GM12878 (cell line): ENCODE results near the gene SEBOX.

Experiments used
- ATF3 ChIP-seq: IDR thresholded peaks from 2 replicates; pipeline ENCODE4 v1.6.1; 2011; ENCODE audit warnings: low read depth, mild to moderate bottlenecking, low read length, moderate library complexity, borderline replicate concordance; ENCODE audit errors: extremely low read depth
- CHD2 ChIP-seq: IDR thresholded peaks from 2 replicates; pipeline ENCODE4 v1.6.1; 2011; ENCODE audit warnings: low read depth, low read length, improper control_type of control experiment, borderline replicate concordance
- CTCF ChIP-seq, 3 experiments: IDR thresholded peaks in 2 of 3; conservative IDR thresholded peaks in 1 of 3; 2 replicates each; pipeline ENCODE4 v1.5.1; 2011; ENCODE audit warnings: low read depth in 3 of 3, low read length in 3 of 3, mild to moderate bottlenecking in 3 of 3, control low read depth in 2 of 3, moderate library complexity in 2 of 3, inconsistent platforms in 1 of 3, mixed read lengths in 1 of 3; ENCODE audit not compliant: control insufficient read depth in 2 of 3, insufficient read depth in 1 of 3; ENCODE audit errors: extremely low read depth in 1 of 3
- EP300 ChIP-seq, 2 experiments: fragments of 150-350 bp in 1 of 2; IDR thresholded peaks; 2 replicates each; pipeline ENCODE4 v1.6.1; 2011 to 2012; ENCODE audit warnings: low read depth in 2 of 2, low read length in 2 of 2, borderline replicate concordance in 1 of 2, improper control_type of control experiment in 1 of 2, inconsistent platforms in 1 of 2; ENCODE audit not compliant: control insufficient read depth in 1 of 2
- EZH2 ChIP-seq: IDR thresholded peaks from 2 replicates; pipeline ENCODE4 v1.6.1; 2012; ENCODE audit warnings: low read depth, mild to moderate bottlenecking, control low read depth, inconsistent platforms, low read length, borderline replicate concordance; ENCODE audit not compliant: control insufficient read depth
- HCFC1 ChIP-seq: fragments of 150-350 bp; IDR thresholded peaks from 2 replicates; pipeline ENCODE4 v1.6.1; 2014; ENCODE audit warnings: low read length
- MAX ChIP-seq: IDR thresholded peaks from 2 replicates; pipeline ENCODE4 v1.6.1; 2012; ENCODE audit warnings: low read depth, low read length, improper control_type of control experiment
- MYC ChIP-seq: IDR thresholded peaks from 2 replicates; pipeline ENCODE4 v1.6.1; 2011; ENCODE audit warnings: mild to moderate bottlenecking, low read length, moderate library complexity, inconsistent platforms; ENCODE audit not compliant: insufficient read depth, insufficient replicate concordance, insufficient read length, severe bottlenecking
- PKNOX1 ChIP-seq: fragments of 450-650 bp; IDR thresholded peaks from 2 replicates; pipeline ENCODE4 v1.6.1; 2016; ENCODE audit warnings: mild to moderate bottlenecking
- POLR2AphosphoS5 ChIP-seq: IDR thresholded peaks from 2 replicates; pipeline ENCODE4 v1.6.1; 2011; ENCODE audit warnings: mild to moderate bottlenecking, low read length, inconsistent platforms
- SPI1 ChIP-seq: IDR thresholded peaks from 2 replicates; pipeline ENCODE4 v1.6.1; 2011; ENCODE audit warnings: low read depth, mild to moderate bottlenecking, low read length, moderate library complexity, borderline replicate concordance; ENCODE audit not compliant: insufficient read depth
- TBL1XR1 ChIP-seq: IDR thresholded peaks from 2 replicates; pipeline ENCODE4 v1.6.1; 2012; ENCODE audit warnings: low read depth, low read length, improper control_type of control experiment

GRCh38 chr17:28364665-28365363 lies at the start of gene SEBOX:
- TF ChIP-seq CTCF (IDR thresholded peaks at IDR 0.05 in 2 of 3, conservative IDR thresholded peaks at IDR 0.05 in 1 of 3; ENCODE audit: control insufficient read depth in 2 of 3, extremely low read depth in 1 of 3, insufficient read depth in 1 of 3, low read depth in 3 of 3, low read length in 3 of 3) (no peak), TBL1XR1 (no peak), SPI1 (no peak), HCFC1 (no peak), ATF3 (no peak), CHD2 (no peak), EP300 (IDR thresholded peaks at IDR 0.05; ENCODE audit: borderline replicate concordance in 1 of 2, control insufficient read depth in 1 of 2, low read depth in 2 of 2, low read length in 2 of 2) (no peak), MYC (no peak), EZH2 (no peak), MAX (no peak), POLR2AphosphoS5 (no peak), PKNOX1 (no peak)
